Effector memory CD8-positive, alpha-beta T cell (primary cell): ENCODE results near the gene POP4.

Source experiments
- ATAC-seq: fragments of 150-1000 bp; cut with Tn5 transposase; replicated peaks from 2 replicates; pipeline ENCODE4 v1.10.0; 2021; ENCODE audit warnings: mild to moderate bottlenecking, moderate library complexity
- DNase-seq, 3 experiments: peaks; one replicate each; pipeline ENCODE4 v3.0.0; 2021
- H3K27ac Mint-ChIP-seq, 2 donors: one replicate each; pipeline ENCODE4 v1.8.0; 2022; ENCODE audit warnings: mild to moderate bottlenecking in 2 of 2, mixed read lengths in 2 of 2, moderate library complexity in 2 of 2
- H3K27me3 Mint-ChIP-seq, 2 donors: one replicate each; pipeline ENCODE4 v1.8.0; 2022; ENCODE audit warnings: mixed read lengths in 2 of 2
- H3K36me3 Mint-ChIP-seq: one replicate; pipeline ENCODE4 v1.8.0; 2022; ENCODE audit warnings: mild to moderate bottlenecking, moderate library complexity, mixed read lengths; ENCODE audit not compliant: insufficient read depth
- H3K4me1 Mint-ChIP-seq, 2 donors: one replicate each; pipeline ENCODE4 v1.8.0; 2022; ENCODE audit warnings: low read depth in 2 of 2, mixed read lengths in 2 of 2
- H3K4me3 Mint-ChIP-seq, 2 donors: one replicate each; pipeline ENCODE4 v1.8.0; 2022; ENCODE audit warnings: mild to moderate bottlenecking in 2 of 2, mixed read lengths in 2 of 2, moderate library complexity in 2 of 2
- H3K9me3 Mint-ChIP-seq, 2 donors: one replicate each; pipeline ENCODE4 v1.8.0; 2022; ENCODE audit warnings: mixed read lengths in 2 of 2

POP4 gene

GRCh38 chr19:29655648-29656335 is 49.7 kb downstream of the POP4 start:
- peak overlapping the region in 1 of 2 donors; percentile 42 for H3K27ac Mint-ChIP-seq
- H3K9me3 Mint-ChIP-seq = no peaks in the 10 kb centered on the region
- H3K27me3 Mint-ChIP-seq = no peaks in the 10 kb centered on the region
- H3K36me3 Mint-ChIP-seq = peaks cover 2% of the 10 kb centered on the region
- DNase-seq (no peak), ATAC-seq (peak; percentile 44)
- H3K4me1 Mint-ChIP-seq = peaks cover 23 to 24% of the 10 kb centered on the region in 2 donors
- no peak overlapping the region for H3K4me3 Mint-ChIP-seq

- Mint-ChIP-seq H3K27me3 (no peaks in the 10 kb centered on the region), H3K4me1 (peaks cover 6 to 10% of the 10 kb centered on the region in 2 donors), H3K9me3 (no peaks in the 10 kb centered on the region), H3K27ac (no peak overlapping the region), H3K4me3 (no peak overlapping the region), H3K36me3 (peaks cover 2% of the 10 kb centered on the region)
- DNase-seq = no peak
- no peak for ATAC-seq
Observed at GRCh38 chr19:29658221-29658991, 52.3 kb downstream of the POP4 start.

- ATAC-seq = no peak
- no peaks in the 10 kb centered on the region for H3K9me3 Mint-ChIP-seq
- DNase-seq = no peak
- H3K4me3 Mint-ChIP-seq = no peak overlapping the region
- H3K4me1 Mint-ChIP-seq = peaks cover 5 to 6% of the 10 kb centered on the region in 2 donors
- H3K36me3 Mint-ChIP-seq = peaks cover 2% of the 10 kb centered on the region
- H3K27me3 Mint-ChIP-seq = no peaks in the 10 kb centered on the region
- H3K27ac Mint-ChIP-seq = no peak overlapping the region
Observed at GRCh38 chr19:29660835-29661234, 54.8 kb downstream of the POP4 start.

GRCh38 chr19:29662278-29662603 is 56.2 kb downstream of the POP4 start:
- no peaks in the 10 kb centered on the region for H3K27me3 Mint-ChIP-seq
- H3K27ac Mint-ChIP-seq = no peak overlapping the region
- H3K9me3 Mint-ChIP-seq = no peaks in the 10 kb centered on the region
- no peak overlapping the region for H3K4me3 Mint-ChIP-seq
- no peak for DNase-seq
- no peak for ATAC-seq
- peaks cover 16% of the 10 kb centered on the region for H3K36me3 Mint-ChIP-seq
- H3K4me1 Mint-ChIP-seq = peaks cover 8 to 13% of the 10 kb centered on the region in 2 donors

GRCh38 chr19:29662604-29663404 is 56.7 kb downstream of the POP4 start:
- no peaks in the 10 kb centered on the region for H3K27me3 Mint-ChIP-seq
- H3K27ac Mint-ChIP-seq = no peak overlapping the region
- no peaks in the 10 kb centered on the region for H3K9me3 Mint-ChIP-seq
- DNase-seq (no peak), ATAC-seq (no peak)
- no peak overlapping the region for H3K4me3 Mint-ChIP-seq
- H3K4me1 Mint-ChIP-seq = peaks cover 13 to 14% of the 10 kb centered on the region in 2 donors
- peaks cover 21% of the 10 kb centered on the region for H3K36me3 Mint-ChIP-seq

GRCh38 chr19:29663861-29664752 is 58.0 kb downstream of the POP4 start:
- no peaks in the 10 kb centered on the region for H3K27me3 Mint-ChIP-seq
- no peak for DNase-seq
- H3K27ac Mint-ChIP-seq = peak overlapping the region; percentile 56 to 94
- peaks cover 23 to 25% of the 10 kb centered on the region in 2 donors for H3K4me1 Mint-ChIP-seq
- no peaks in the 10 kb centered on the region for H3K9me3 Mint-ChIP-seq
- ATAC-seq = no peak
- H3K4me3 Mint-ChIP-seq = peak overlapping the region; percentile 75 to 77
- peaks cover 30% of the 10 kb centered on the region for H3K36me3 Mint-ChIP-seq

- Mint-ChIP-seq H3K27ac (peak overlapping the region; percentile 56 to 94), H3K4me1 (peaks cover 30 to 31% of the 10 kb centered on the region in 2 donors), H3K27me3 (no peaks in the 10 kb centered on the region), H3K36me3 (peaks cover 37% of the 10 kb centered on the region), H3K4me3 (peak overlapping the region; percentile 75 to 77), H3K9me3 (no peaks in the 10 kb centered on the region)
- ATAC-seq (peak; percentile 15), DNase-seq (peak in 1 of 3 experiments; percentile 18)
Observed at GRCh38 chr19:29664753-29665214, 58.7 kb downstream of the POP4 start.

GRCh38 chr19:29665215-29665825 is 59.2 kb downstream of the POP4 start, which contains the start of gene PLEKHF1:
Gene PLEKHF1, plus strand, starts transcription at chr19:29665461. Its CDS starts 8,379 bp downstream, at chr19:29673840.
- Mint-ChIP-seq H3K36me3 (peaks cover 42% of the 10 kb centered on the region), H3K4me3 (peak within 1 kb of the TSS; percentile 89 to 94), H3K27me3 (no peaks in the 10 kb centered on the region), H3K9me3 (no peaks in the 10 kb centered on the region), H3K27ac (peak within 1 kb of the TSS; percentile 93 to 94), H3K4me1 (peaks cover 35 to 37% of the 10 kb centered on the region in 2 donors)
- peak; percentile 74 to 85 (median 79) for DNase-seq
- peak; percentile 69 for ATAC-seq

- H3K27ac Mint-ChIP-seq = peak overlapping the region; percentile 93 to 94
- no peak for DNase-seq
- ATAC-seq = peak; percentile 21
- peaks cover 49% of the 10 kb centered on the region for H3K36me3 Mint-ChIP-seq
- H3K27me3 Mint-ChIP-seq = no peaks in the 10 kb centered on the region
- H3K4me3 Mint-ChIP-seq = peak overlapping the region; percentile 89 to 94
- H3K4me1 Mint-ChIP-seq = peaks cover 42% of the 10 kb centered on the region in 2 donors
- no peaks in the 10 kb centered on the region for H3K9me3 Mint-ChIP-seq
Observed at GRCh38 chr19:29665826-29666577, 59.9 kb downstream of the POP4 start.
